ENCODE measurements around the gene CCDC159. TPM values are rescaled to one million over a fixed set of nuclear protein-coding genes. Genes with fewer than 3 reads are reported as not detected.
"Not testable (repeated sequence)": the region's sequence is repeated elsewhere in the genome, so short reads cannot be mapped to it uniquely, and the experiment has no call there.

CCDC159 gene
- total and polyA plus RNA-seq, 2 of the 4 experiments (the other 2 are of a cell fraction): 4.7 to 14.0 TPM

GRCh38 chr19:11379269-11379845 is 33.0 kb downstream of the CCDC159 start:
- DNase-seq; H3K27me3 ChIP-seq (ENCODE audit: control insufficient read depth, insufficient read depth, low read length); in situ Hi-C loops (cut with MboI; ENCODE audit: low sequenced_read_pairs); H2BK120ac ChIP-seq (ENCODE audit: low read depth, low read length); H2BK5ac ChIP-seq (ENCODE audit: low read depth, low read length, poor library complexity, severe bottlenecking); H3K4ac ChIP-seq (ENCODE audit: low read depth, low read length); H2BK15ac ChIP-seq (ENCODE audit: low read depth, low read length); ATAC-seq (ENCODE audit: low read depth); intact Hi-C loops (cut with micrococcal nuclease); H3K56ac ChIP-seq (ENCODE audit: extremely low read depth, insufficient read depth, low read length); H3K4me2 ChIP-seq (ENCODE audit: low read depth, low read length); H3K27ac ChIP-seq (ENCODE audit: insufficient read depth, low read length); H2AK5ac ChIP-seq (ENCODE audit: low read depth, low read length); H2BK20ac ChIP-seq (ENCODE audit: low read depth, low read length); H2AFZ ChIP-seq (replicated peaks; ENCODE audit: low read length, poor library complexity); H4K8ac ChIP-seq (ENCODE audit: low read depth in 2 of 2, low read length in 2 of 2); H4K91ac ChIP-seq (ENCODE audit: insufficient read depth, low read depth, low read length); BruUV-seq (replicated peaks); H2AK9ac ChIP-seq (replicated peaks; ENCODE audit: low read depth, low read length, poor library complexity); H3K36me3 ChIP-seq (ENCODE audit: control insufficient read depth, insufficient read depth, low read length); H3K14ac ChIP-seq (replicated peaks; ENCODE audit: low read depth, low read length); H3K9ac ChIP-seq (ENCODE audit: low read depth, low read length); H3K9me3 ChIP-seq (ENCODE audit: control insufficient read depth, insufficient read depth, low read length); H4K5ac ChIP-seq (ENCODE audit: low read depth, low read length); H3K23ac ChIP-seq (ENCODE audit: low read depth, low read length); dilution Hi-C loops (cut with HindIII; ENCODE audit: low sequenced_read_pairs, unreplicated experiment); H3K4me3 ChIP-seq (ENCODE audit: insufficient read depth, low read depth, low read length); H3K18ac ChIP-seq (ENCODE audit: low read depth, low read length); POLR2A ChIA-PET (ENCODE audit: unreplicated experiment): not testable (repeated sequence)
- peaks cover 30% of the 10 kb centered on the region for H3K9me1 ChIP-seq (ENCODE audit: insufficient read depth, low read length)
- H3K79me1 ChIP-seq (ENCODE audit: low read depth in 1 of 2, low read length in 2 of 2): peaks cover 8 to 33% of the 10 kb centered on the region in 2 experiments
- 87% methylated on average over 6 of the region's 14 CpGs; no CpG with 5 or more reads in 1 of the 2 experiments for WGBS, 2 experiments (ENCODE audit: extremely low coverage in 2 of 2, insufficient read length in 1 of 2)
- H3K4me1 ChIP-seq (ENCODE audit: control insufficient read depth, insufficient read depth, low read length): peaks cover 27% of the 10 kb centered on the region
- CTCF ChIA-PET: interaction anchor here (1.5 to 2.9 kb wide), 2 partner anchors 56 to 85 kb away, joined by 5 to 9 read pairs; partner anchors contain the start of genes ODAD3 and PRKCSH
- H4K20me1 ChIP-seq (ENCODE audit: insufficient read depth, low read length): peaks cover 11% of the 10 kb centered on the region; the same call in 1 of the 2 replicates

Measured in IMR-90 (cell line).